Stomach (tissue), 4 donors: ENCODE data around the gene PSTPIP2.

ENCODE experiments used
- EP300 ChIP-seq: sonication (generic); formaldehyde crosslinking; IDR thresholded peaks from one replicate; pipeline ENCODE4 v1.6.1; 2017; ENCODE audit warnings: antibody characterized with exemption
- POLR2A ChIP-seq, 4 donors: fragments of 450-650 bp; IDR thresholded peaks; one replicate each; pipeline ENCODE4 v1.6.1; 2016; ENCODE audit warnings: antibody characterized with exemption in 4 of 4, control low read depth in 2 of 4, mild to moderate bottlenecking in 1 of 4, moderate library complexity in 1 of 4

GRCh38 chr18:46072959-46073358, 899 bp upstream of the PSTPIP2 start:
- TF ChIP-seq EP300 (no peak), POLR2A (IDR thresholded peaks at IDR 0.05) (no peak)
